Measurements from ENCODE around the gene HGFAC.

- TF ChIP-seq EZH2 (IDR thresholded peaks at IDR 0.05; ENCODE audit: borderline replicate concordance, insufficient read depth, low read length, poor library complexity, severe bottlenecking) (no peak), TAF1 (IDR thresholded peaks at IDR 0.05; ENCODE audit: low read depth) (no peak), MXI1 (conservative IDR thresholded peaks at IDR 0.05; ENCODE audit: poor library complexity, severe bottlenecking) (no peak), POLR2AphosphoS5 (IDR thresholded peaks at IDR 0.05) (no peak), EP300 (conservative IDR thresholded peaks at IDR 0.05; ENCODE audit: poor library complexity, severe bottlenecking) (no peak)
- TF ChIP-seq, protein P1, sequence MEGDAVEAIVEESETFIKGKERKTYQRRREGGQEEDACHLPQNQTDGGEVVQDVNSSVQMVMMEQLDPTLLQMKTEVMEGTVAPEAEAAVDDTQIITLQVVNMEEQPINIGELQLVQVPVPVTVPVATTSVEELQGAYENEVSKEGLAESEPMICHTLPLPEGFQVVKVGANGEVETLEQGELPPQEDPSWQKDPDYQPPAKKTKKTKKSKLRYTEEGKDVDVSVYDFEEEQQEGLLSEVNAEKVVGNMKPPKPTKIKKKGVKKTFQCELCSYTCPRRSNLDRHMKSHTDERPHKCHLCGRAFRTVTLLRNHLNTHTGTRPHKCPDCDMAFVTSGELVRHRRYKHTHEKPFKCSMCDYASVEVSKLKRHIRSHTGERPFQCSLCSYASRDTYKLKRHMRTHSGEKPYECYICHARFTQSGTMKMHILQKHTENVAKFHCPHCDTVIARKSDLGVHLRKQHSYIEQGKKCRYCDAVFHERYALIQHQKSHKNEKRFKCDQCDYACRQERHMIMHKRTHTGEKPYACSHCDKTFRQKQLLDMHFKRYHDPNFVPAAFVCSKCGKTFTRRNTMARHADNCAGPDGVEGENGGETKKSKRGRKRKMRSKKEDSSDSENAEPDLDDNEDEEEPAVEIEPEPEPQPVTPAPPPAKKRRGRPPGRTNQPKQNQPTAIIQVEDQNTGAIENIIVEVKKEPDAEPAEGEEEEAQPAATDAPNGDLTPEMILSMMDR (IDR thresholded peaks at IDR 0.05; ENCODE audit: poor library complexity, severe bottlenecking): no peak
- TF ChIP-seq, protein P2, sequence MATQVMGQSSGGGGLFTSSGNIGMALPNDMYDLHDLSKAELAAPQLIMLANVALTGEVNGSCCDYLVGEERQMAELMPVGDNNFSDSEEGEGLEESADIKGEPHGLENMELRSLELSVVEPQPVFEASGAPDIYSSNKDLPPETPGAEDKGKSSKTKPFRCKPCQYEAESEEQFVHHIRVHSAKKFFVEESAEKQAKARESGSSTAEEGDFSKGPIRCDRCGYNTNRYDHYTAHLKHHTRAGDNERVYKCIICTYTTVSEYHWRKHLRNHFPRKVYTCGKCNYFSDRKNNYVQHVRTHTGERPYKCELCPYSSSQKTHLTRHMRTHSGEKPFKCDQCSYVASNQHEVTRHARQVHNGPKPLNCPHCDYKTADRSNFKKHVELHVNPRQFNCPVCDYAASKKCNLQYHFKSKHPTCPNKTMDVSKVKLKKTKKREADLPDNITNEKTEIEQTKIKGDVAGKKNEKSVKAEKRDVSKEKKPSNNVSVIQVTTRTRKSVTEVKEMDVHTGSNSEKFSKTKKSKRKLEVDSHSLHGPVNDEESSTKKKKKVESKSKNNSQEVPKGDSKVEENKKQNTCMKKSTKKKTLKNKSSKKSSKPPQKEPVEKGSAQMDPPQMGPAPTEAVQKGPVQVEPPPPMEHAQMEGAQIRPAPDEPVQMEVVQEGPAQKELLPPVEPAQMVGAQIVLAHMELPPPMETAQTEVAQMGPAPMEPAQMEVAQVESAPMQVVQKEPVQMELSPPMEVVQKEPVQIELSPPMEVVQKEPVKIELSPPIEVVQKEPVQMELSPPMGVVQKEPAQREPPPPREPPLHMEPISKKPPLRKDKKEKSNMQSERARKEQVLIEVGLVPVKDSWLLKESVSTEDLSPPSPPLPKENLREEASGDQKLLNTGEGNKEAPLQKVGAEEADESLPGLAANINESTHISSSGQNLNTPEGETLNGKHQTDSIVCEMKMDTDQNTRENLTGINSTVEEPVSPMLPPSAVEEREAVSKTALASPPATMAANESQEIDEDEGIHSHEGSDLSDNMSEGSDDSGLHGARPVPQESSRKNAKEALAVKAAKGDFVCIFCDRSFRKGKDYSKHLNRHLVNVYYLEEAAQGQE (IDR thresholded peaks at IDR 0.05; ENCODE audit: borderline replicate concordance): no peak
Observed at GRCh38 chr4:3429651-3430050, 12.1 kb upstream of the HGFAC start.

Data from neural cell (in vitro differentiated cells).